ENCODE measurements around the gene LRRC26.

The LRRC26 gene

GRCh38 chr9:137147091-137147792 is 22.6 kb downstream of the LRRC26 start:
- Mint-ChIP-seq H3K4me3 (no peak overlapping the region), H3K9me3 (no peaks in the 10 kb centered on the region), H3K27me3 (peaks cover 14% of the 10 kb centered on the region), H3K4me1 (ENCODE audit: low read depth) (peaks cover 14% of the 10 kb centered on the region), H3K36me3 (ENCODE audit: low read depth) (no peaks in the 10 kb centered on the region), H3K27ac (no peak overlapping the region)

GRCh38 chr9:137146527-137146918 is 23.3 kb downstream of the LRRC26 start:
- Mint-ChIP-seq H3K27ac (no peak overlapping the region), H3K36me3 (ENCODE audit: low read depth) (no peaks in the 10 kb centered on the region), H3K27me3 (peaks cover 20% of the 10 kb centered on the region), H3K4me1 (ENCODE audit: low read depth) (peaks cover 10% of the 10 kb centered on the region), H3K4me3 (no peak overlapping the region), H3K9me3 (no peaks in the 10 kb centered on the region)

DNA sequence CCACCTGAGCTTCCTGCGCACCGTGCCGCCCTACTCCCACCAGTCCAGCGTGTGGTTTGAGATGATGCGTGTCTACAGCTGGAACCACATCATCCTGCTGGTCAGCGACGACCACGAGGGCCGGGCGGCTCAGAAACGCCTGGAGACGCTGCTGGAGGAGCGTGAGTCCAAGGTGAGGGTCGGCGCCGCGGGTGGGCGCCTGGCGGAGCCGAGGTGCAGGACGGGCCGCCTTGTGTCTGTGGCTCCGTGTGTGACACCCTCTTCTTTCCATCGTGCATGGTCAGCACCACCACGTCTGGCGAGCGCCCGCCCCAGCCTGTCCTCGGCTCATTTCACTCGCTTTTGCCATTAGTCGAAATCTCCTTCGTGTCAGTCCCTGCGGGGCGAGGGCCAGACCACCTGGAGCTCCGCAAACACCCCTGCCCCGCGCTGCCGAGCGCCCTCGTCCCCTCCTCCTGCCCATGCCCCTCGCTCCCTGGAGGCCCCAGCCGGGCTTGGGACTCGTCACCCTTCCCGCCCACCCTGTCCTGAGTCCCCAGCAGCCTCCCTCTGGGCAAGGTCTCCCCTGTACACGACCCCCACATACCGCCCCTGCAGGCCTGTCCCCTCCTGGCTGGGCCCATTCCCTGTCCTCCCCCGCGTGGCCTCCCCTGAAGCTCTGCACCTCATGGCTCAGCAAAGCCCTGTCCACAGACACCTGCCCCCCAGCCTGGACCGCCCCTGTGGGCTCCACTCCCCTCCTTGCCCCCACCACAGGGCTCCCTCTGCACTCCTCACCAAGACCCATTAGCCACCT is 23.9 kb downstream of the LRRC26 start:
- H3K9me3 Mint-ChIP-seq = no peaks in the 10 kb centered on the region
- peaks cover 22% of the 10 kb centered on the region for H3K27me3 Mint-ChIP-seq
- H3K27ac Mint-ChIP-seq = no peak overlapping the region
- peaks cover 6% of the 10 kb centered on the region for H3K4me1 Mint-ChIP-seq (ENCODE audit: low read depth)
- H3K4me3 Mint-ChIP-seq = no peak overlapping the region
- H3K36me3 Mint-ChIP-seq (ENCODE audit: low read depth) = no peaks in the 10 kb centered on the region

DNA sequence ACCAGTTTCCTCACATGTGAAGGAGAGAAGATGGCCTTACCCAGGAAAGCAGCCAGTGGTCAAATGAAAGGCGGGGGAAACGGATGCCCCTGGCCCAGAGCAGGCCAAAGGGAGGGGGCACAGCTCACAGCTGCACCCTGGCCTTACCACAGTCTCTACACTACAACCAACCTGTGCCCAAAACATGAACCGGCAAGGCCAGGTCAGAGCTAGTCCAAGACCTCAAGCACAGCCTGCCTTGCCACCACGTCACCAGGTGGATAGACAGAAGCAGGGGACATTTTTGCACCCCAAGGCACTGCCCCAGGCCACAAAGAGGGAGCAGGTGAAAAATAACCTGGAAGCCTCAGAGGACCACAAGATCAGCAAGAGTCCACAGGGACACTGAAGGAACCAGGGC is 26.4 kb downstream of the LRRC26 start:
- no peaks in the 10 kb centered on the region for H3K36me3 Mint-ChIP-seq (ENCODE audit: low read depth)
- H3K9me3 Mint-ChIP-seq = no peaks in the 10 kb centered on the region
- no peak overlapping the region for H3K27ac Mint-ChIP-seq
- H3K27me3 Mint-ChIP-seq = peaks cover 38% of the 10 kb centered on the region
- H3K4me1 Mint-ChIP-seq (ENCODE audit: low read depth) = peaks cover 2% of the 10 kb centered on the region
- no peak overlapping the region for H3K4me3 Mint-ChIP-seq

GRCh38 chr9:137141976-137142936 is 27.6 kb downstream of the LRRC26 start:
- peaks cover 47% of the 10 kb centered on the region for H3K27me3 Mint-ChIP-seq
- no peak overlapping the region for H3K4me3 Mint-ChIP-seq
- H3K36me3 Mint-ChIP-seq (ENCODE audit: low read depth) = no peaks in the 10 kb centered on the region

DNA sequence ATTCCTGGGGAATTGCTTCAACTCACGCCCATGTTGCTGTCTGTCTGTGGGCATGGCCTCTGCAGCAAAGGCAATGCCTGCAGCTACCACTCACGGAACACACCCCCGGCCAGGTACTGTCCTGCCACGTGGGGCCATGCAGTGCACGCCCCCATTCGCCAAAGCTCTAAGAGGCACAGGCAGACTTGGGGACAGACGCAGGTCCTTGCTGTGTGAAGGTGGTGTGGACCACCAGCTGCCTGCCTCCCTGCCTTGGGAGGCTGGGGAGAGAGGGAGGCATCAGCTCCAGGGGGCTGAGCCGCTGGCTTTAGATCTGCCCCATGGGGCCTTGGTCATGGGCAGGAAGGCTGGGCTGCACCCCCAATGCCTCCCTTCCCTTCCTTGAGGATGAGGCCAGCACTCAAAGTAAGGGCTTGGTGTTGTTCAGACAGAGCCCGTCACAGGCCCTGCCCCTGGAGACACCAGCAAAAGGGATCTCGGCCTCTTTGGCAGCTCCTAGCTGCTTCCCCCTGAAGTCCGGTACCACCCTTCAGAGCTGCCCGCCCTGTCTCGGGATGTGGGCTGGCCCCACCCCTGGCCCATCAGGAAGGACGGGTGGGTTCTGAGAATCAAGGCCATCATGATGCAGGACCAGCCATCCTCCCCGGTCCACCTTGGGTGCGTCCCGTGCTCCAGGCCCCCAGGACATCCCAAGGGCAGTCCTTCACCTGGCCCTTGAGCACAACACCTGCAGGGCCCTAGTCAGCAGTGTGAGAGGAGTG is 28.6 kb downstream of the LRRC26 start:
- Mint-ChIP-seq H3K27me3 (peaks cover 50% of the 10 kb centered on the region), H3K4me1 (ENCODE audit: low read depth) (peaks cover 2% of the 10 kb centered on the region), H3K4me3 (no peak overlapping the region), H3K27ac (no peak overlapping the region), H3K36me3 (ENCODE audit: low read depth) (no peaks in the 10 kb centered on the region), H3K9me3 (no peaks in the 10 kb centered on the region)

More at GRCh38 chr9:137141976-137142936, 27.6 kb downstream of the LRRC26 start:
- Mint-ChIP-seq H3K9me3 (no peaks in the 10 kb centered on the region), H3K27ac (no peak overlapping the region), H3K4me1 (ENCODE audit: low read depth) (peaks cover 2% of the 10 kb centered on the region)

- Mint-ChIP-seq H3K36me3 (ENCODE audit: low read depth) (no peaks in the 10 kb centered on the region), H3K27me3 (peaks cover 57% of the 10 kb centered on the region)
These were observed 29.5 kb downstream of the LRRC26 start for GRCh38 chr9:137140151-137141012.

DNA sequence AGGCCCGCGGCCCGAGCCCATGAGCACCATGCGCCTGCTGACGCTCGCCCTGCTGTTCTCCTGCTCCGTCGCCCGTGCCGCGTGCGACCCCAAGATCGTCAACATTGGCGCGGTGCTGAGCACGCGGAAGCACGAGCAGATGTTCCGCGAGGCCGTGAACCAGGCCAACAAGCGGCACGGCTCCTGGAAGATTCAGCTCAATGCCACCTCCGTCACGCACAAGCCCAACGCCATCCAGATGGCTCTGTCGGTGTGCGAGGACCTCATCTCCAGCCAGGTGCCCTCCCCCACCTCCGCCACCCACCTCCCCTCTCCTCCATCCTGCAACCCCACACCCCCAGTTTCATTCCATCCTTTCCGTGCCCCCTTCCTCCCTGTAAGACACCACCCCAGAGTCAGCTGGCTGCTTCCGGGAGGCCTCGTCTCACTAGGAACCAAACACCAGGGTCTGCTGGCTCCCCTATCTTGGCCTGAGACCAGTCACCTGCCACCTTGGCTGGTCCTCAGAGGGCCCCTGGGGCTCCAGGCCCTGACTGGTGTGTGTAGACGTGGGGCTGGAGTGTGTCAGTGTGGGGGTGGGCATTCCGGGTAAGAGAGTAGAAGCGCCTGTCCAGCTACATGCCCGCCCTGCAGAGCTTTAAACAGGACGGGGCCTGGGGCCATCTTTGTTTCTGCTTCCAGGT is 30.2 kb downstream of the LRRC26 start:
- peaks cover 2% of the 10 kb centered on the region for H3K4me1 Mint-ChIP-seq (ENCODE audit: low read depth)
- H3K27ac Mint-ChIP-seq = no peak overlapping the region
- H3K27me3 Mint-ChIP-seq = peaks cover 61% of the 10 kb centered on the region
- H3K4me3 Mint-ChIP-seq = no peak overlapping the region
- no peaks in the 10 kb centered on the region for H3K9me3 Mint-ChIP-seq
- no peaks in the 10 kb centered on the region for H3K36me3 Mint-ChIP-seq (ENCODE audit: low read depth)

More at GRCh38 chr9:137140151-137141012, 29.5 kb downstream of the LRRC26 start:
- Mint-ChIP-seq H3K9me3 (no peaks in the 10 kb centered on the region), H3K27ac (no peak overlapping the region), H3K4me3 (no peak overlapping the region), H3K4me1 (ENCODE audit: low read depth) (peaks cover 2% of the 10 kb centered on the region)

DNA sequence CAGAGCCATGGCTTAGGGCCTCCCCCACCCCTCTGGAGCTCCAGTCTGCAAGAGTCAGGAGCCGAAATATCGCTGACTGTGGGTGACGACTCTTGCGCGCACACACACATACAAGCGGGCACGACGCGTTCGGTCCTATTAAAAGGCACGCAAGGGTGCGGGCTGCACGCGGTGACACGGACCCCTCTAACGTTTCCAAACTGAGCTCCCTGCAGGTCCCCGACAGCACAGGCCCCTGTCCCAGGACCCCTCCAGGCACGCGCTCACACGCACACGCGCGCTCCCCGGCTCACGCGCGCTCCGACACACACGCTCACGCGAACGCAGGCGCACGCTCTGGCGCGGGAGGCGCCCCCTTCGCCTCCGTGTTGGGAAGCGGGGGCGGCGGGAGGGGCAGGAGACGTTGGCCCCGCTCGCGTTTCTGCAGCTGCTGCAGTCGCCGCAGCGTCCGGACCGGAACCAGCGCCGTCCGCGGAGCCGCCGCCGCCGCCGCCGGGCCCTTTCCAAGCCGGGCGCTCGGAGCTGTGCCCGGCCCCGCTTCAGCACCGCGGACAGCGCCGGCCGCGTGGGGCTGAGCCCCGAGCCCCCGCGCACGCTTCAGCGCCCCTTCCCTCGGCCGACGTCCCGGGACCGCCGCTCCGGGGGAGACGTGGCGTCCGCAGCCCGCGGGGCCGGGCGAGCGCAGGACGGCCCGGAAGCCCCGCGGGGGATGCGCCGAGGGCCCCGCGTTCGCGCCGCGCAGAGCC is 31.0 kb downstream of the LRRC26 start, which contains the start of gene GRIN1:
Gene GRIN1 (plus strand): TSS at position 433 of the 746 bp plus-strand sequence. CDS start 333 bp downstream, outside the sequence.
- Mint-ChIP-seq H3K27ac (no peak within 1 kb of the TSS), H3K4me1 (ENCODE audit: low read depth) (peaks cover 2% of the 10 kb centered on the region), H3K9me3 (no peaks in the 10 kb centered on the region), H3K4me3 (no peak within 1 kb of the TSS), H3K27me3 (peaks cover 60% of the 10 kb centered on the region), H3K36me3 (ENCODE audit: low read depth) (no peaks in the 10 kb centered on the region)

DNA sequence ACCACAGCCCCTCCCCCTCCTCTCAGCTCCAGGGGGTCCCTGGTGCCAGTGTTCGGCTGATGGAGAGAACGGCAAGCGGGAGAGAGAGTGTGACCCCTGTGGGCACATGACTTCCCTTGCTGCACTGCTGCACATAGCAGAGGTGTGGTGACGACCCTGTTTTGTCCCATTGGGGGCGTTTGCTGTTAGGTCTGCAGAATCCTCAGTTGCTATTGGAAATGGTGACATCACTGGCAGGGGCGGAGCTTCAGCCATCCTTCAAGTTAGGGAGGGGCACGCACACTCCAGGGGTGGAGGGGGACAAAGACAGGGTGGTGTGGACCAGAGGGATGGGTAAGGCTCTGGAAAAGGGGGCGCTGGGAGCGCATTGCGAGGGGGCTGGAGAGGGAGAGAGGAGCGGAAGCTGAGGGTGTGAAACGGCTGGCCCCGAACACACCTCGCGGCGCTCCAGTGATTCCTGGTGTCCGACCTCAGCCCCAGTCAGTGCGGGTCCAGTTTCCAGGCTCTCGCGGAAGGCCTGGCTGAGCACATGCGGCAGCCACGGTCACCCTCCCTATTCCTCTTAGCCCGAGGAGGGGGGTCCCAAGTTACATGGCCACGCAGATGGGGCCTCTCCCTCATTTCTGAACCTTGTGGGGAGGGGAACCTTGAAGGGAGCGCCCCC is 31.7 kb downstream of the LRRC26 start:
- Mint-ChIP-seq H3K4me3 (no peak overlapping the region), H3K27me3 (peaks cover 56% of the 10 kb centered on the region), H3K4me1 (ENCODE audit: low read depth) (peaks cover 2% of the 10 kb centered on the region), H3K9me3 (no peaks in the 10 kb centered on the region), H3K36me3 (ENCODE audit: low read depth) (no peaks in the 10 kb centered on the region), H3K27ac (no peak overlapping the region)

- H3K4me3 Mint-ChIP-seq = no peak overlapping the region
- H3K27me3 Mint-ChIP-seq = peaks cover 53% of the 10 kb centered on the region
- H3K4me1 Mint-ChIP-seq (ENCODE audit: low read depth) = peaks cover 2% of the 10 kb centered on the region
- H3K36me3 Mint-ChIP-seq (ENCODE audit: low read depth) = no peaks in the 10 kb centered on the region
- no peaks in the 10 kb centered on the region for H3K9me3 Mint-ChIP-seq
- no peak overlapping the region for H3K27ac Mint-ChIP-seq
These were observed 32.8 kb downstream of the LRRC26 start for GRCh38 chr9:137136881-137137607.
